GM21390 (cell line): ENCODE data around the gene AGPS.
"Not testable (repeated sequence)": the region's sequence is repeated elsewhere in the genome, so short reads cannot be mapped to it uniquely, and the experiment has no call there.

ENCODE experiments used
- ATAC-seq: cut with Tn5 transposase; IDR thresholded peaks from one replicate; pipeline ENCODE4 v1.9.1; 2021; ENCODE audit not compliant: unreplicated experiment

The AGPS gene

GRCh38 chr2:177392373-177393202 lies at the start of gene AGPS:
Gene AGPS, plus strand, starts transcription at chr2:177392773. Its CDS starts 17 bp downstream, at chr2:177392790.
- peak; percentile 93 for ATAC-seq

DNA sequence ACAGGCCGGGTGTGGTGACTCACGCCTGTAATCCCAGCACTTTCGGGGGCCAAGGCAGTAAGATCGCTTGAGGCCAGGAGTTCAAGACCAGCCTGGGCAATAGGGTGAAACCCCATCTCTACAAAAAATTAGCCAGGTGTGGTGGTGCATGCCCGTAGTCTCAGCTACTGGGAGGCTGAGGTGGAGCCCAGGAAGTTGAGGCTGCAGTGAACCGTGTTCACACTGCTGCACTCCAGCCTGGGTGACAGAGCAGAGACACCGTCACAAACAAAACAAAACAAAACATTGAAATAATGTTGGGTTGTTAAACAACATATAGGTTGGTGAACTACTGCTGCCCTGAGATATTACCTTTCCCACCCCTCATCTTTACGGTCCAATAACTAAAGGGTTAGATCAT lies 48.8 kb upstream of the AGPS start:
- no peak for ATAC-seq

DNA sequence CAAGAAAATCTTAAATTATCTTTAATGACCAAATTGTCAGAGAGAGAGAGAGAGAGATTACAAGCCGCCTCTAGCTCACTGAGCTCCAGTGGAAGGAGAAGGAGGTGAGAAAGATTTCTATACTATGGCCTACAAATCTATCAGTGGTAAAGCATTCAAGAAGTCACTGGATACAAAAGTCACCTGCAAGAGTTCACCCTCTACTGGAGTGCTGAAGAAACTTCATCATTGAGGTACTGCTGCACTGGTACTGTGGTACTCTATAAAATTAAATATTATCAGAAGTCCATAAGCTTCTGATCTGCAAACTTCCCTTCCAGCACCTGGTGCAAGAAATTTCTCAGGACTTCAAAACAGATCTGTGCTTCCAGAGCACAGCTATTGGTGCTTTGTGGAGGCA lies 48.3 kb upstream of the AGPS start:
- ATAC-seq = no peak

DNA sequence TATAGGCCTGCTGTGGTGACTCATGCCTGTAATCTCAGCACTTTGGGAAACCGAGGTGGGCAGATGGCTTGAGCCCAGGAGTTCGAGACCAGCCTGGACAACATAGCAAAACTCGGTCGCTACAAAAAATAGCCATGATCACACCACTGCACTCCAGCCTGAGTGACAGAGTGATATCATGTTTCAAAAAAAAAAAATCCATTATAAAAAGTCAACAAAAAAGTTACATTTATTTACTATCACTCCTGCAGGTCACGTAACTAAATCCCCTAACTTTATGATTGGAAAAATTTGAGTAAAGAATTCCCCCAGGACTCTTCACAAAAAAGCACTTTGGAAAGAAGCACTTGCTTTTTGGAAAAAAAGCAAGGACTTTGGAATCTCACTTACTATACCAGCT lies 46.4 kb upstream of the AGPS start:
- ATAC-seq = no peak

- no peak for ATAC-seq
Measured at GRCh38 chr2:177347570-177347969, 45.0 kb upstream of the AGPS start.

DNA sequence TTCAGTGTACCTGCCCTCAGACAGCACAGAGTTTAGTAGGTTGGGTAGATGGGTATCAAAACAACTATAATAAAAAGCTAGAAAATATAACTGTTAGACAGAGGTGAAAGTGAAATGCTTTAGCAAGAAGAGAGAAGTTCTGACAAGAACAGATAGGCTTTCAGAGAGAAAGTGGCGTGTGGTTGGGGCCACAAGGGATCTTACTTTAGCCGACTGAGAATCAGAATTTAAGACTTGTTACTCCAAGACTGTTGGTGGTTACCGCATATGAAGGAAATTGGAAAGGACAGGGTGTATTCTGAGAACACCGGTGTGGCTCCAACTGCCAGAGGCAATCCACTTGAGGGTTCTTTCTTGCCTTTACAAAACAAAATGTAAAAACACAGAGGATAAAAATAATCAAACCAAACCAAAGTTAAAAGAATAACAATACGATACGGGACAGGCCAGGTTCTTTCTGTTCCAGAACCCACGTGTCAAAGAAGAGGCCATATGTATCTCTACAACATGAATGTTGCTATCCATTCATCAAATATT lies 44.4 kb upstream of the AGPS start:
- ATAC-seq = no peak

DNA sequence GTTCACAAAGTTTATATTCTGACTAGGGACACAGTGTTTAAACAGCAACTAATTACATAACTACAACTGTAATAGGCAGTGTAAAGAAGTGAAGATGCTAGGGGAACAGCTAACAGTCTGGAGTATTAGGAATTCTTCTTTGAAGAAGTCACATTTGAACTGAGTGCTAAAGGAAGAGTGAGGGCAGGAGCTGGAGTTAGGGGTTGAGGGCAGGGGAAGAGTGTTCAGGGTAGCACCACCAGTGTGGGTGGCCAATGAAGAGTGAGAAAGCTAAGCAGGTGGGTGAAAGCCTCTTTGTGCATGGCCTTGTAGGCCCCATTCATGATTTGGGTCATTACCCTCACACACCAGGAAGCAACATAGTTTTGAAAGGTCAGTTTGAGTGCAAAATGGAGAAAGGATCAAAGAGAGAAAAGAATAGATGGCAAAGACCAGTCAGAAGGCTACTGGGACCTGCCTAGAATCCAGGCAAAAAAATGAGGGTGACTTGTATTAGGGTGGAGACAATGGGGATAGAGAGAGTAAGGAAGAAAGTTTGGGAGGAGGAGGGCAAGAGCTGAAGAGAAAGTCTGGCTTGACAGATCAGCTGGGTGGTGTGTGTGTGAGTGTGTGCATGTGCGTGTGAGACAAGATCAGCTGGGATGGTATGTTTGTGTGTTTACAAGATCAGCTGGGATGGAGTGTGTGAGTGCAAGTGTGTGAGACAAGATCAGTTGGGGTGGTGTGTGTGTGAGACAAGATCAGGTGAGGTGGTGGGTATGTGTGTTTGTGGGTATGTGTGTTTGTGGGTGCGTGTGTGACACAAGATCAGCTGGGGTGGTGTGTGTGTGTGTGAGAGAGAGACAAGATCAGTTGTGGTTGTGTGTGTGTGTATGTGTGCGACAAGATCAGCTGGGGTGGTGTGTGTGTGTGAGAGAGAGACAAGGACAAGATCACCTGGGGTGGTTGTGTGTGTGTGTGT lies 43.6 kb upstream of the AGPS start:
- no peak for ATAC-seq

DNA sequence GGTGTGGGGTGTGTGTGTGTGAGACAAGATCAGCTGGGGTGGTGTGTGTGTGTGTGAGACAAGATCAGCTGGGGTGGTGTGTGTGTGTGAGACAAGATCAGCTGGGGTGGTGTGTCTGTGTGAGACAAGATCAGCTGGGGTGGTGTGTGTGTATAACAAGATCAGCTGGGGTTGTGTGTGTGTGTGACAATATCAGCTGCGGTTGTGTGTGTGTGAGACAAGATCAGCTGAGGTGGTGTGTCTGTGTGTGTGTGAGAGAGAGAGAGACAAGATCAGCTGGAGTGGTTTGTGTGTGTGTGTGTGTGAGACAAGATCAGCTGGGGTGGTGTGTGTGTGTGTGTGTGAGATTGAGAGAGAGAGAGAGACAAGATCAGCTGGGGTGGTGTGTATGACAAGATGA lies 41.9 kb upstream of the AGPS start:
- ATAC-seq = not testable (repeated sequence)

DNA sequence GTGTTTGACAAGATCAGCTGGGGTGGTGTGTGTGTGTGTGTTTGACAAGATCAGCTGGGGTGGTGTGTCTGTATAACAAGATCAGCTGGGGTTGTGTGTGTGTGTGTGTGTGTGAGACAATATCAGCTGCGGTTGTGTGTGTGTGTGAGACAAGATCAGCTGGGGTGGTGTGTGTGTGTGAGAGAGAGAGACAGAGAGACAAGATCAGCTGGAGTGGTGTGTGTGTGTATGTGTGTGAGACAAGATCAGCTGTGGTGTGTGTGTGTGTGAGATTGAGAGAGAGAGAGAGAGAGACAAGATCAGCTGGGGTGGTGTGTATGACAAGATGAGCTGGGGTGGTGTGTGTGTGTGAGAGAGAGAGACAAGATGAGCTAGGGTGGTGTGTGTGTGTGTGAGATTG lies 41.5 kb upstream of the AGPS start:
- ATAC-seq = not testable (repeated sequence)

DNA sequence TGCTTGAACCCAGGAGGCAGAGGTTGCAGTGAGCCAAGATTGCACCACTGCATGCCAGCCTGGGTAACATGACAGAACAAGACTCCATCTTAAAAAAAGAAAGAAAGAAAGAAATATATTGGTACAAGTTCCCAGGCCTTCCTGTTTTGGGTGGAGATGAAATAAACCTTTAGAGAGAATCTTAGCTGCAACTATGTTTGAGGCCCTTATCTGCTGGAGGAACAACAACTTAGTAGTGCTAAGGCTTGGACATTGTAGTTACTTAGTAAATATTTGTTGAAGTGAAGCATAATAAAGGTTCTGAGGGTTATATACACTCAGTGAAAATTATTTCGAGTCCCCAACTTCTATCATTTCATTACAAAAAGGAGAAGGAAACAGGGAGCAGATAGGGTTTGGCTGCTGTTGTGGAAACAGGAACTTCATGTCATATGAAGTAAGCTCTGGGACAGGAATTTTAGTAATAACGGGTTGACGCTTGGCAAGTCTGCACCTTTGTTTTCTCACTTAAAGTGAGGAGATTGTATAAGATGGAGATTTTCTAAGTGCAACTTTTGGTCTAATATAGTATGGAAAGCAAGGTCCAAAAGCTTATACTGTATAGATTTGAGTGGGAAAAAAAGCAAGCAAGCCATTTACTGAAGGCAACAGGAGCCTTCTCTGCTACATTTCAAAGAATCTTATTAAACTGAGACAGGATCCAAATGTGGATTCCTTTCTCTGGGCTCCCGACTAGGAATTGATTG lies 40.0 kb upstream of the AGPS start:
- no peak for ATAC-seq

DNA sequence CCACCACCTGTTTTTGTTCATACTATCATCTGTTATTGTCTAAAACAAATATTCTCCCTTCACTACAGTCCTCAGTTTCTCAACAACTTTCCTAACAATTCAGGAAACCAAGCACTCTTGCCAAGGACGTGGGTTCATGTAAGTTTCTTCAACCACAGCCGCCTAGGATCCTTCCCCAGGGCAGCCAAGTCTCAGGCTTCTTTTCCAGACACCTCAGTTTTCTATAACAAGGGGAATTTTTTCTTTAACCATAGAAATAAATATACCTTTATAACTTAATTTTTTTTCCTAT lies 39.4 kb upstream of the AGPS start:
- ATAC-seq = no peak

DNA sequence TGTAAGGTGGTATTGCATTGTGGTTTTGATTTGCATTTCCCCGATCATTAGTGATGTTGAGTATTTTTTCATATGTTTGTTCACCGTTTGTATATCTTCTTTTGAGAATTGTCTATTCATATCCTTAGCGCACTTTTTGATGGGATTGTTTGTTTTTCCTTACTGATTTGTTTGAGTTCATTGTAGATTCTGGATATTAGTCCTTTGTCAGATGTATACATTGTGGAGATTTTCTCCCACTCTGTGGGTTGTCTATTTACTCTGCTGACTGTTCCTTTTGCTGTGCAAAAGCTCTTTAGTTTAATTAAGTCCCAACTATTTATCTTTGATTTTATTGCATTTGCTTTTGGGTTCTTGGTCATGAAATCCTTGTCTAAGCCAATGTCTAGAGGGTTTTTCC lies 38.0 kb upstream of the AGPS start:
- not testable (repeated sequence) for ATAC-seq

DNA sequence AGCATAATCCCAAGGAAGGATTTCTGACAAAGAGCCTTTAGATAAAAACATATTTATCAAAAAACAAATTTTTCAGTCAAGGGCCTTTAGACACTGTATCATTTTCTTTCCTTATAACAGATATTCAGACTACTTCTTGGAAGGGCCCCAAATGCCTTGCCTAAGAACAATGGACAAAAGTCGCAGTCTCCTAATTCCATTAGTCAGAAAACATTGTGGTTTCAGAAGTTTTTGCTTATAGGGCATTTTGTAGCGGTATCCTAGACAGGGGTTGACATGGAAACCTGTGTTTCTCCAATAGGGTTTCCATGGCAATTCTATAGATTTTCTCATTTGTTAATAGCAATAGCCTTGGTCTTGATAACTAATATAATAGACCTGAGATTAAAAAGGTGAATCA lies 36.7 kb upstream of the AGPS start:
- ATAC-seq = no peak

DNA sequence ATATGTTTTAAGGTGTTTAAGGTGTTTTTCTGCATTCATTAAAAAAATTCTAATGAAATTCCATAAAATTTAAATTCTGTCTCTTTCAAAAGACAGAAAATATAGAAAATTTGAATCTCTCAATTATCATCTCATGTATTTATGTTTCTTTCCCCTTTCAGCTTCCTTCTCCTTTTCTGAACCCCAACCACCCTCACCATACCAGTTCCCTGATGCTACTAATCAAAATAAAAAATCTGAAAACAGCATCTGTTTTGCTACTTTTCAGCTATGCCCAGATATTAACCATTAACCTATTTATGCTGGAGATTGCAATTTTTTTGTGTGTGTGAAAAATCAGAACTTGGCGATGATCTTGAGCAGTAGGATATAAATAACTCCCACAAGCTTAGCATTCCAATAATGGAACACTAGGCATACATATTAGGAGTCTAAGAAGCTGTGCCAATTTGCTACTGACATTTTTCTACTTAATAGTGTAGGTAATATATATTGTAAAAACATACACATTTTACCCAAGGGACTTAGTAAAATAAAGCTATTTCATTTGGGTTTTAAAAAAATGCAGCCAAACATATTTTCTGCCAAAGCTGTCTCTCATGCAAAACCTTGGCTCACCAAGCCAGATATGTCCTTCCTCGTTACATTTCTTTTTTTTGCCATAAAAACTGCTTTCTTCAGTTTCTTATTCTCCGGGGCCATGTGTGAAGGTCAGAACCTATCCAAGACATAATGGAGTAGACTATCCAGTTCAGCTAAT lies 32.6 kb upstream of the AGPS start:
- ATAC-seq = no peak

DNA sequence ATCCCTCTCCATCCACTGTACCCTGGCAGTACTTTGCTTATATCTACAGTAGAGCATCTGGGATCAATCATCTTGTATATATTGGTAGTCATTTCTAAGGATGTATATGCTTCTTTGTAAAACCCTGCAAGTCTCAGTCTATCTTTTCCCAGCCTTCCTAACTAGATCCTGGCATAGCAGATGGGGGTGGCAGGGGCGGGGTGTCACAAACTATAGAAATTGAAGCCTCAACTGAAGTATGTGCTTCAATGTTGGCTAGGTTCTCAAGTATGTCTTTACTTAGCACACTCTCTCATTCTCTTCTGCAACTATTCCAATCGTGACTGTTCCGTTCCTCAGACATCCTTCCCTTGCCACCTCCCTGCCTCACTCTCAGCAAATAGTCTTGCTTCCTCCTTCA lies 30.1 kb upstream of the AGPS start:
- no peak for ATAC-seq

DNA sequence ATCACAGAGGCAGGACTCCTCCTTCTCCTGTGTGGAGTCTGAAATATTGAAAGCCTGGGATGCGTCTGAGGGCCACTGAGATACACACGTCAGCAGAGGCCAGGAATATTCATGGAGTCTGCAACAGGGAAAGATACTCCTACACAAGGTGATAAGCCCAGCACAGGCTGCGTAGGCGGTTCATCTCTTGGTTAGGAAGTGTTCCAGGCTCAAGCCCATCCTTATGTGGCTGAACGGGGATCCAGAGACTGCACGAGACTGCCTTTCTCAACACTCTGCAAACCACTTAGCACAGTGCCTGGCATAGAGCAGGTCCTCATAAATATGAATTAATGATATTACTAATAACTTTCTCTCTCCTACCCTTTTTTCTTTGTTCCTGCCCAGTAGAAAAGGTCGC lies 29.2 kb upstream of the AGPS start:
- ATAC-seq = no peak

GRCh38 chr2:177365764-177366163 lies 26.8 kb upstream of the AGPS start:
- ATAC-seq = not testable (repeated sequence)

GRCh38 chr2:177368023-177368422 lies 24.6 kb upstream of the AGPS start:
- not testable (repeated sequence) for ATAC-seq

DNA sequence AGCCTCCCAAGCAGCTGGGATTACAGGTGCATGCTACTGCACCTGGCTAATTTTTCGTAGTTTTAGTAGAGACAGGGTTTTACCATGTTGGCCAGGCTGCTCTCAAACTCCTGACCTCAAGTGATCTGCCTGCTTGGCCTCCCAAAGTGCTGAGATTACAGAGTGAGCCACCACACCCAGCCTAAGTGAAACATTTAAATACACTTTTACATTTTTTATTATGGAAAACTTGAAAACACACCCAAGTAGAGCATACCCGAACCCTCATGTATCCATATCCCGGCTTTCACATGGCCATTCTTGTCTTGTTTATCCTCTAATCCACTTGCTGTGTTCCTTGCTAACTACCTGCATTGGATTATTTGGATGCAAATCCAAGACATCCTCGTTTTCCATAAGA lies 13.2 kb upstream of the AGPS start:
- ATAC-seq = no peak

GRCh38 chr2:177380181-177380580 lies 12.4 kb upstream of the AGPS start:
- ATAC-seq = no peak
